Measurements from ENCODE around the gene CABYR.

Gene CABYR

GRCh38 chr18:24196764-24197163 is 57.9 kb downstream of the CABYR start:
- H3K4me3 Mint-ChIP-seq, result no peak overlapping the region
- no peaks in the 10 kb centered on the region for H3K36me3 Mint-ChIP-seq (ENCODE audit: low read depth)
- peaks cover 7% of the 10 kb centered on the region for H3K4me1 Mint-ChIP-seq
- TF ChIP-seq, protein P1, sequence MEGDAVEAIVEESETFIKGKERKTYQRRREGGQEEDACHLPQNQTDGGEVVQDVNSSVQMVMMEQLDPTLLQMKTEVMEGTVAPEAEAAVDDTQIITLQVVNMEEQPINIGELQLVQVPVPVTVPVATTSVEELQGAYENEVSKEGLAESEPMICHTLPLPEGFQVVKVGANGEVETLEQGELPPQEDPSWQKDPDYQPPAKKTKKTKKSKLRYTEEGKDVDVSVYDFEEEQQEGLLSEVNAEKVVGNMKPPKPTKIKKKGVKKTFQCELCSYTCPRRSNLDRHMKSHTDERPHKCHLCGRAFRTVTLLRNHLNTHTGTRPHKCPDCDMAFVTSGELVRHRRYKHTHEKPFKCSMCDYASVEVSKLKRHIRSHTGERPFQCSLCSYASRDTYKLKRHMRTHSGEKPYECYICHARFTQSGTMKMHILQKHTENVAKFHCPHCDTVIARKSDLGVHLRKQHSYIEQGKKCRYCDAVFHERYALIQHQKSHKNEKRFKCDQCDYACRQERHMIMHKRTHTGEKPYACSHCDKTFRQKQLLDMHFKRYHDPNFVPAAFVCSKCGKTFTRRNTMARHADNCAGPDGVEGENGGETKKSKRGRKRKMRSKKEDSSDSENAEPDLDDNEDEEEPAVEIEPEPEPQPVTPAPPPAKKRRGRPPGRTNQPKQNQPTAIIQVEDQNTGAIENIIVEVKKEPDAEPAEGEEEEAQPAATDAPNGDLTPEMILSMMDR (IDR thresholded peaks at IDR 0.05), result no peak
- DNase-seq, result no peak
- no peaks in the 10 kb centered on the region for H3K9me3 Mint-ChIP-seq
- no peaks in the 10 kb centered on the region for H3K27me3 Mint-ChIP-seq (ENCODE audit: low read depth, poor library complexity)
- H3K27ac Mint-ChIP-seq, result no peak overlapping the region

- Mint-ChIP-seq H3K4me3 (no peak overlapping the region), H3K27ac (no peak overlapping the region), H3K4me1 (peaks cover 10% of the 10 kb centered on the region), H3K9me3 (no peaks in the 10 kb centered on the region), H3K36me3 (ENCODE audit: low read depth) (no peaks in the 10 kb centered on the region), H3K27me3 (ENCODE audit: low read depth, poor library complexity) (no peaks in the 10 kb centered on the region)
- TF ChIP-seq, protein P1 (IDR thresholded peaks at IDR 0.05), result no peak
- DNase-seq, result no peak
These were observed 58.5 kb downstream of the CABYR start for GRCh38 chr18:24197412-24197811.

- TF ChIP-seq, protein P1 (IDR thresholded peaks at IDR 0.05), result no peak
- Mint-ChIP-seq H3K36me3 (ENCODE audit: low read depth) (no peaks in the 10 kb centered on the region), H3K4me1 (peaks cover 10% of the 10 kb centered on the region), H3K4me3 (no peak overlapping the region), H3K9me3 (no peaks in the 10 kb centered on the region), H3K27me3 (ENCODE audit: low read depth, poor library complexity) (no peaks in the 10 kb centered on the region), H3K27ac (peak overlapping the region; percentile 70)
- no peak for DNase-seq
These were observed 59.6 kb downstream of the CABYR start for GRCh38 chr18:24198461-24198860.

GRCh38 chr18:24199372-24199962 is 60.6 kb downstream of the CABYR start:
- H3K4me1 Mint-ChIP-seq, result peaks cover 10% of the 10 kb centered on the region
- H3K9me3 Mint-ChIP-seq, result no peaks in the 10 kb centered on the region
- DNase-seq, result no peak

DNA sequence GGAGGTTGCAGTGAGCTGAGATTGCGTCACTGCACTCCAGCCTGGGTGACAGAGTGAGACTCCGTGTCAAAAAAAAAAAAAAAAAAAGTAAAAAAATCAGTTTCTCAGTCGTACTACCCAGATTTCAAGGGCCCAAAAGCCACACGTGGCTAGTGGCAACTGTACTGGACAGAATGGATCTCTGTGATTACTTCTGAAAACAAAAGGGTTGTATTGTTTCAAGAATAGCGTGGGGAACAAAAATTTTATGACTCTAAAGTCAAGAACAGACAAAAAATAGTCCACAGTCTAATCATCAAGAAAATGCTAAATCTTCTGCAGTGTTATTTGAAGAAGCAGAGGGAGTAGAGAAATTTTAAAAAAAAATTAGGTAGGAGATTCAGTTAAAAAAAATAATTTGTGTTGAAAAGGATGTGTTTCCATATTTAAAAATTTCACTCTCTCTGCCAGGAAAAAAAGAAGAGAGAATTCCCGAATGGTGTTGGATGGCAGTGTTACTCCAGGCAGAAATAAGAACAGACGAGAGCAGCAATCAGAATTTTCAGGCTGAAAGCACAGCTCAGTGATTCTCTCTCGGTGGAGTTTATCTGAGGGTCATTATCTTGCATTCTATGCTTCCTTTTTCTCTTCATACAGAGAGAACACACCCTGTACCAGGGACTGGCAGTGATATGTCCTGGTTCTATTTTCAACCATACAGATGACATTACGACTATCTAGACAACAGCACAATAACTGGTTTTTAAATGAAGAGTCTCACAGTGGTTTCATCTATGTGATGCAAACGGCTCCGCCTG is 61.8 kb downstream of the CABYR start:
- H3K9me3 Mint-ChIP-seq, result no peaks in the 10 kb centered on the region
- H3K4me1 Mint-ChIP-seq, result peaks cover 10% of the 10 kb centered on the region
- no peaks in the 10 kb centered on the region for H3K36me3 Mint-ChIP-seq (ENCODE audit: low read depth)
- no peak overlapping the region for H3K4me3 Mint-ChIP-seq
- H3K27me3 Mint-ChIP-seq (ENCODE audit: low read depth, poor library complexity), result no peaks in the 10 kb centered on the region
- H3K27ac Mint-ChIP-seq, result peak overlapping the region; percentile 78
- no peak for DNase-seq
- TF ChIP-seq, protein P1 (IDR thresholded peaks at IDR 0.05), result no peak

More at GRCh38 chr18:24199372-24199962, 60.6 kb downstream of the CABYR start:
- TF ChIP-seq, protein P1 (IDR thresholded peaks at IDR 0.05), result no peak
- H3K4me3 Mint-ChIP-seq, result no peak overlapping the region
- peak overlapping the region; percentile 36 for H3K27ac Mint-ChIP-seq
- no peaks in the 10 kb centered on the region for H3K36me3 Mint-ChIP-seq (ENCODE audit: low read depth)
- no peaks in the 10 kb centered on the region for H3K27me3 Mint-ChIP-seq (ENCODE audit: low read depth, poor library complexity)
